ENCODE results near the gene RNASE13. TPM values are rescaled to one million over a fixed set of nuclear protein-coding genes. Genes with fewer than 3 reads are reported as not detected.
"Not testable (repeated sequence)": the region's sequence is repeated elsewhere in the genome, so short reads cannot be mapped to it uniquely, and the experiment has no call there.

The RNASE13 gene
- total RNA-seq, 1 experiment from 2014 or later: not detected

DNA sequence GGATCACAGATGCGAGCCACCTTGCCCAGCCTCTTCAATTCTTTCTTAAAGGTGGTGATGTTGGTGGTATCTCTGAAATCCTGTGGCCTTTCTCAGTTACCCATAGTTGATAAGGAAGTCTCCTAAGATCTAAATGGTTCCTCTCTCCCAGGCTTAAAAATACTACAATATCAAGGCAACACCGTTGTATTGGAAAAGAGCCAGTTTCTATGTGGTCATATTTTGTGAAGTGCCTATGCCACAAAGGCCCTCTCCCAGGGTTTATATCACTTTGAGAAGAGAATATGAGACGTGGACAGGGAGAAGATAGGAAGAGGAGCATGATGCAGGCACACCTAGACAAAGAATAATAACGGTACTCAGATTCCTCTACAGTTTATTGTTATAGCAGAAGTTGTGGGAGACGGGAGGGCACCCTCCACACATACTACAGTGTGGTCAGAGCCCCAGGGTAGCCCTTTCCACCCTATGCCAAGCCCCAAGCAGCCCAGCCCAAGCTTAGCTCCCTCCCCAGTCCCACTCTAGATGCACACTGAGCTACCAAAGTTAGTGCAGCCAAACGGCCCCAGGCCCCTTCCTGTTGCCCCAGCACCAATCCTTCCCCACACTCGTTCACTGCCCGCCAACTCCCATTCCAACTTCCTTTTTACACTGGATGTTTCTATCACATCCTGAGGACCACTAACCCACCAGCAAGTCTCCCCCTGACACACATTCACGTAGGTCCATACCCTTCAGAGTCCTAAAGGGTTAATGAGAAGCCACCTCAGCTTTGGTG, 18.0 kb downstream of the RNASE13 start:
- no peak overlapping the region for H3K4me3 ChIP-seq (ENCODE audit: low read length)
- H3K4me1 ChIP-seq (ENCODE audit: low read length): no peaks in the 10 kb centered on the region
- H3K36me3 ChIP-seq (ENCODE audit: insufficient read depth, low read length): no peaks in the 10 kb centered on the region
- no peaks in the 10 kb centered on the region; the same call in 1 of the 2 replicates for H3K27me3 ChIP-seq (ENCODE audit: low read length)
- no peak overlapping the region for H3K4me2 ChIP-seq (ENCODE audit: low read depth, low read length, poor library complexity, severe bottlenecking)
- H3K79me2 ChIP-seq (ENCODE audit: low read length): no peaks in the 10 kb centered on the region
- no peak for DNase-seq
- H3K9ac ChIP-seq (ENCODE audit: low read length): no peak overlapping the region
- H3K9me3 ChIP-seq (ENCODE audit: low read length): no peaks in the 10 kb centered on the region
- H4K20me1 ChIP-seq (ENCODE audit: insufficient read depth, low read depth, low read length): no peaks in the 10 kb centered on the region
- no peak overlapping the region for H3K27ac ChIP-seq (ENCODE audit: low read length)
- no peak overlapping the region for H2AFZ ChIP-seq (ENCODE audit: low read length)
- no peaks in the 10 kb centered on the region for H3K9me2 ChIP-seq (replicated peaks; ENCODE audit: insufficient read depth, low read length)

DNA sequence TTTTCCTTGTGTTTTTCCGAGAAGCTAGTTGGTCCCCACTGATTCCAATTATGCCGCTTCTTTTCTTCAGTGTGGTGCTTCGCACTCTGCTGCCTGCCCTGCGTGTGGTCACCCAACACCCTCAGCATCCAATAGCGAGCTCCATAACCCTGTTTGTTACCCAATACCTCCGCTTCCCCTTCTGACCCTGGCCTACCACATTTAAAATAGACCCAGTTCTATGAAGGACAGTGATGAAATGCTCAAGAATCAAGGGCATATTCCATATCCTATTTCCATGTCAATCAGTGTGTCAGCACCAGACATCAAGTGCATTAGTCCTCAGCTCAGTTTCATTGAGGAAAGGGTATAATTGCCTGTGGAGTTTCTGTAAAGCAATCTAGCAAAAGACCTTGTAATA, 19.3 kb downstream of the RNASE13 start:
- Histone ChIP-seq H3K9me3 (ENCODE audit: low read length) (no peaks in the 10 kb centered on the region), H3K9me2 (replicated peaks; ENCODE audit: insufficient read depth, low read length) (no peaks in the 10 kb centered on the region), H3K79me2 (ENCODE audit: low read length) (no peaks in the 10 kb centered on the region), H3K27ac (ENCODE audit: low read length) (no peak overlapping the region), H2AFZ (ENCODE audit: low read length) (no peak overlapping the region), H3K4me3 (ENCODE audit: low read length) (no peak overlapping the region), H3K27me3 (ENCODE audit: low read length) (no peaks in the 10 kb centered on the region; the same call in 1 of the 2 replicates), H4K20me1 (ENCODE audit: insufficient read depth, low read depth, low read length) (no peaks in the 10 kb centered on the region), H3K36me3 (ENCODE audit: insufficient read depth, low read length) (no peaks in the 10 kb centered on the region), H3K4me1 (ENCODE audit: low read length) (no peaks in the 10 kb centered on the region), H3K9ac (ENCODE audit: low read length) (no peak overlapping the region), H3K4me2 (ENCODE audit: low read depth, low read length, poor library complexity, severe bottlenecking) (no peak overlapping the region)
- no peak for DNase-seq

DNA sequence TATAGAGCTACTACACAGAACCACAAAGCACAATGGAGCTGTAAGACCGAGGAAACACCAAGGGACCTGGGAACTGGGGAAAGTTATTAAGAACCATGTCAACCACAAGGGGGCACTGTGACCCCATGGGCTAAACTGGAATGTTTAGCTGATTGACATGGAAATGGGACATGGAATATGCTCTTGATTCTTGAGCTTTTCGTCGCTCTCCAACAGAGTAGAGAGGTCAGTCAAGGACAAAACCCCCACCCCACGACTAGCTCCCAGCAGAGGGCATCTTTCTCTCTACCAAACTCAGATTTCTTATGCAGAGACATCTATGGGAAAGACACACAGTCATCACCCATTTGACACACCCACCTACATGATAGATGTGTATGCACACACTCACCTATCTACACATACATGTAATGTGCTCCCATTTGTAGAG, 19.8 kb downstream of the RNASE13 start:
- peak; percentile 90 for DNase-seq
- H3K79me2 ChIP-seq (ENCODE audit: low read length): no peaks in the 10 kb centered on the region
- H3K27me3 ChIP-seq (ENCODE audit: low read length): no peaks in the 10 kb centered on the region; the same call in 1 of the 2 replicates
- H3K4me3 ChIP-seq (ENCODE audit: low read length): no peak overlapping the region
- H3K9me3 ChIP-seq (ENCODE audit: low read length): no peaks in the 10 kb centered on the region
- no peak overlapping the region for H3K27ac ChIP-seq (ENCODE audit: low read length)
- H2AFZ ChIP-seq (ENCODE audit: low read length): no peak overlapping the region
- no peaks in the 10 kb centered on the region for H3K36me3 ChIP-seq (ENCODE audit: insufficient read depth, low read length)
- H3K9ac ChIP-seq (ENCODE audit: low read length): no peak overlapping the region
- H3K9me2 ChIP-seq (replicated peaks; ENCODE audit: insufficient read depth, low read length): no peaks in the 10 kb centered on the region
- H3K4me2 ChIP-seq (ENCODE audit: low read depth, low read length, poor library complexity, severe bottlenecking): no peak overlapping the region
- H4K20me1 ChIP-seq (ENCODE audit: insufficient read depth, low read depth, low read length): no peaks in the 10 kb centered on the region
- no peaks in the 10 kb centered on the region for H3K4me1 ChIP-seq (ENCODE audit: low read length)

GRCh38 chr14:21011136-21011535, 23.5 kb downstream of the RNASE13 start:
- Histone ChIP-seq H3K27ac (ENCODE audit: low read length) (no peak overlapping the region), H3K4me1 (ENCODE audit: low read length) (peaks cover 1% of the 10 kb centered on the region; the same call in 1 of the 2 replicates), H3K36me3 (ENCODE audit: insufficient read depth, low read length) (no peaks in the 10 kb centered on the region), H2AFZ (ENCODE audit: low read length) (no peak overlapping the region), H3K79me2 (ENCODE audit: low read length) (no peaks in the 10 kb centered on the region), H4K20me1 (ENCODE audit: insufficient read depth, low read depth, low read length) (no peaks in the 10 kb centered on the region), H3K9ac (ENCODE audit: low read length) (no peak overlapping the region), H3K9me2 (replicated peaks; ENCODE audit: insufficient read depth, low read length) (no peaks in the 10 kb centered on the region), H3K27me3 (ENCODE audit: low read length) (no peaks in the 10 kb centered on the region; the same call in 1 of the 2 replicates), H3K9me3 (ENCODE audit: low read length) (no peaks in the 10 kb centered on the region), H3K4me3 (ENCODE audit: low read length) (no peak overlapping the region), H3K4me2 (ENCODE audit: low read depth, low read length, poor library complexity, severe bottlenecking) (no peak overlapping the region)
- DNase-seq: no peak

GRCh38 chr14:21009721-21010120, 24.9 kb downstream of the RNASE13 start:
- H3K4me2 ChIP-seq (ENCODE audit: low read depth, low read length, poor library complexity, severe bottlenecking); DNase-seq; H3K4me1 ChIP-seq (ENCODE audit: low read length); H2AFZ ChIP-seq (ENCODE audit: low read length); H3K9me3 ChIP-seq (ENCODE audit: low read length); H3K79me2 ChIP-seq (ENCODE audit: low read length); H3K9me2 ChIP-seq (replicated peaks; ENCODE audit: insufficient read depth, low read length); H3K27me3 ChIP-seq (ENCODE audit: low read length); H3K36me3 ChIP-seq (ENCODE audit: insufficient read depth, low read length); H4K20me1 ChIP-seq (ENCODE audit: insufficient read depth, low read depth, low read length); H3K9ac ChIP-seq (ENCODE audit: low read length); H3K4me3 ChIP-seq (ENCODE audit: low read length); H3K27ac ChIP-seq (ENCODE audit: low read length): not testable (repeated sequence)

DNA sequence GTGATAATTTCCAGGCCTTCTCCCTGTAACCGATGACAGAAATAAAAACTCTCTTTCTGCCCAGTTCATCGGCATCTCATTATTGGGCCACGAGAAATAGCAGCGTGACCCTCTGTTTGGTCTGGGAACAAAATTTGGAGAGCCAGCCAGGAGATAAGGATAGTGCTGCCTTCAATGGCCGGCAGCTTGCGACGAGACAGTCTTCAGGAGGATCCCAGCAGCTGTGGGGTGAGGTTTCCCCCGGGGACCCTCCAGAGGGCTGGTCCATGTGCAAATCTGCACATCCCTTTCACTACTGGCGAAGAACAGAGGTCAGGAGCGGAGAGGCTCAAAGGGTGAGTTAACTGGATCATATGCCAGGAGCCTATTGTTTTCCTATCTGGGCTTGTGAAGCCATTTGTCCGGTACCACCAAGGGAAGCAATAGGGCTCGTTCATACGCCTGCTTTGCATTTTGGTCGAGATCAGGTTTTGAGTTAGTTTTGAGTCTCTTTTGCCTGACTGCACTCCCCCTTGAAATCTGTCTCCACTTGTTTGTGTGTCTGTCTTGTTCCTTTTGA, 30.7 kb downstream of the RNASE13 start:
- Histone ChIP-seq H4K20me1 (ENCODE audit: insufficient read depth, low read depth, low read length) (no peaks in the 10 kb centered on the region), H3K9me3 (ENCODE audit: low read length) (no peaks in the 10 kb centered on the region), H3K9ac (ENCODE audit: low read length) (no peak overlapping the region), H3K27me3 (ENCODE audit: low read length) (no peaks in the 10 kb centered on the region), H2AFZ (ENCODE audit: low read length) (no peak overlapping the region), H3K79me2 (ENCODE audit: low read length) (no peaks in the 10 kb centered on the region), H3K4me2 (ENCODE audit: low read depth, low read length, poor library complexity, severe bottlenecking) (no peak overlapping the region), H3K4me1 (ENCODE audit: low read length) (peaks cover 5% of the 10 kb centered on the region), H3K36me3 (ENCODE audit: insufficient read depth, low read length) (no peaks in the 10 kb centered on the region), H3K4me3 (ENCODE audit: low read length) (no peak overlapping the region), H3K27ac (ENCODE audit: low read length) (no peak overlapping the region), H3K9me2 (replicated peaks; ENCODE audit: insufficient read depth, low read length) (no peaks in the 10 kb centered on the region)
- no peak for DNase-seq

GRCh38 chr14:21001218-21001617, 33.4 kb downstream of the RNASE13 start:
- Histone ChIP-seq H3K9me3 (ENCODE audit: low read length) (no peaks in the 10 kb centered on the region), H3K27ac (ENCODE audit: low read length) (no peak overlapping the region)

GRCh38 chr14:20999591-20999990, 35.0 kb downstream of the RNASE13 start:
- Histone ChIP-seq H4K20me1 (ENCODE audit: insufficient read depth, low read depth, low read length) (no peaks in the 10 kb centered on the region), H3K4me2 (ENCODE audit: low read depth, low read length, poor library complexity, severe bottlenecking) (no peak overlapping the region), H3K36me3 (ENCODE audit: insufficient read depth, low read length) (peaks cover 18% of the 10 kb centered on the region; the same call in 1 of the 2 replicates), H3K27ac (ENCODE audit: low read length) (no peak overlapping the region), H3K79me2 (ENCODE audit: low read length) (no peaks in the 10 kb centered on the region), H3K4me1 (ENCODE audit: low read length) (no peaks in the 10 kb centered on the region), H3K9ac (ENCODE audit: low read length) (no peak overlapping the region), H3K27me3 (ENCODE audit: low read length) (no peaks in the 10 kb centered on the region), H2AFZ (ENCODE audit: low read length) (no peak overlapping the region), H3K9me3 (ENCODE audit: low read length) (no peaks in the 10 kb centered on the region), H3K4me3 (ENCODE audit: low read length) (no peak overlapping the region), H3K9me2 (replicated peaks; ENCODE audit: insufficient read depth, low read length) (no peaks in the 10 kb centered on the region)
- DNase-seq: no peak

More at GRCh38 chr14:21001218-21001617, 33.4 kb downstream of the RNASE13 start:
- Histone ChIP-seq H3K4me2 (ENCODE audit: low read depth, low read length, poor library complexity, severe bottlenecking) (no peak overlapping the region), H2AFZ (ENCODE audit: low read length) (no peak overlapping the region), H4K20me1 (ENCODE audit: insufficient read depth, low read depth, low read length) (no peaks in the 10 kb centered on the region), H3K9ac (ENCODE audit: low read length) (no peak overlapping the region), H3K36me3 (ENCODE audit: insufficient read depth, low read length) (0 out of 2 replicates have a peak, but pooled peaks cover 2% of the 10 kb centered on the region), H3K79me2 (ENCODE audit: low read length) (no peaks in the 10 kb centered on the region), H3K9me2 (replicated peaks; ENCODE audit: insufficient read depth, low read length) (no peaks in the 10 kb centered on the region), H3K27me3 (ENCODE audit: low read length) (no peaks in the 10 kb centered on the region), H3K4me1 (ENCODE audit: low read length) (peaks cover 4% of the 10 kb centered on the region), H3K4me3 (ENCODE audit: low read length) (no peak overlapping the region)
- no peak for DNase-seq
